NCI-H1694 (cell line): ENCODE results near the gene RAB6D.
A peak's percentile ranks its signal among the peaks of the same experiment; 100 is the strongest.
"Not testable (repeated sequence)": the region's sequence is repeated elsewhere in the genome, so short reads cannot be mapped to it uniquely, and the experiment has no call there.

Experiments used
- DNase-seq: peaks from one replicate; lab custom pipeline; 2025; lab: John Stamatoyannopoulos, UW

The RAB6D gene

GRCh38 chr2:131366643-131367042, 2.7 kb upstream of the RAB6D start:
- DNase-seq, result no peak

- no peak for DNase-seq
Measured at GRCh38 chr2:131365452-131365851, 1.5 kb upstream of the RAB6D start.

- DNase-seq, result not testable (repeated sequence)
Measured at GRCh38 chr2:131363213-131363612, 755 bp downstream of the RAB6D start.

- DNase-seq, result not testable (repeated sequence)
Measured at GRCh38 chr2:131361773-131362172, 2.2 kb downstream of the RAB6D start.

- not testable (repeated sequence) for DNase-seq
Measured at GRCh38 chr2:131353167-131353697, 10.7 kb downstream of the RAB6D start.

- no peak for DNase-seq
Measured at GRCh38 chr2:131349021-131349420, 14.9 kb downstream of the RAB6D start.

- DNase-seq, result not testable (repeated sequence)
Measured at GRCh38 chr2:131347035-131347434, 16.9 kb downstream of the RAB6D start.

- not testable (repeated sequence) for DNase-seq
Measured at GRCh38 chr2:131339307-131339706, 24.7 kb downstream of the RAB6D start.

- DNase-seq, result peak; percentile 59
Measured at GRCh38 chr2:131335319-131335718, 28.6 kb downstream of the RAB6D start.

GRCh38 chr2:131332709-131333108, 31.3 kb downstream of the RAB6D start:
- DNase-seq, result not testable (repeated sequence)

- DNase-seq, result not testable (repeated sequence)
Measured at GRCh38 chr2:131331000-131331399, 33.0 kb downstream of the RAB6D start.

GRCh38 chr2:131322209-131322608, 41.8 kb downstream of the RAB6D start:
- DNase-seq, result no peak

GRCh38 chr2:131321344-131321743, 42.6 kb downstream of the RAB6D start:
- not testable (repeated sequence) for DNase-seq

GRCh38 chr2:131311001-131311400, 53.0 kb downstream of the RAB6D start:
- not testable (repeated sequence) for DNase-seq
